Measurements from ENCODE around the gene ARL8B. TPM values are rescaled to one million over a fixed set of nuclear protein-coding genes. Genes with fewer than 3 reads are reported as not detected.

ARL8B gene
- total and polyA plus RNA-seq, 2 experiments from 2014 or later, result 47.2 to 72.9 TPM

DNA sequence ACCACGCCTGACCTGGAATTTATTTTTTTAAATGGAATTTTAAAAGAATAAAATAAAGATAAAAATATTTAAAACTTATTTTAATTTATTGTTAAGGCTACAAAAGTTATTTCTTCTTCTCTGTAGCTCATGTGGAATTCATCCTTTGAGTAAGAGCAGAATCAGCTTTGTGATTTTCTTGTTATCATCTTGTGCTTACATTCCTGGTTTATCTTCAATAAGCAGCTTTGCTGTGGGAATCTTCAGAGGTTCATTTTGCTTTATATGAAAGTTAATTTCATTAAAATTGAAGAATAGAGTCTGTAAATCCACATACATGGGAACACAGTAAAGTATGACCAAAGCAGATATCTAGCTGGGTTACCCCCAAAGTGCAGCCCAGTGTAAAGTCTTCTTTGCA lies 35.4 kb upstream of the ARL8B start:
- Histone ChIP-seq H2AFZ (no peak overlapping the region), H3K27me3 (replicated peaks; ENCODE audit: insufficient read depth) (no peaks in the 10 kb centered on the region; the same call in 1 of the 2 replicates), H4K20me1 (ENCODE audit: insufficient read depth) (no peaks in the 10 kb centered on the region), H3K9ac (no peak overlapping the region), H3K4me3 (no peak overlapping the region), H3K4me2 (ENCODE audit: unreplicated experiment) (no peak overlapping the region), H3F3A (ENCODE audit: insufficient read depth) (no peaks in the 10 kb centered on the region), H3K9me2 (ENCODE audit: insufficient read depth) (no peaks in the 10 kb centered on the region), H3K4me1 (ENCODE audit: insufficient read depth) (no peaks in the 10 kb centered on the region), H3K36me3 (ENCODE audit: low read depth) (no peaks in the 10 kb centered on the region), H3K9me3 (ENCODE audit: low read depth) (no peaks in the 10 kb centered on the region), H3K79me2 (ENCODE audit: insufficient read depth) (no peaks in the 10 kb centered on the region), H3K27ac (no peak overlapping the region)
- DNase-seq, result no peak
- WGBS, 2 experiments (ENCODE audit: low coverage in 1 of 2, low lambda C conversion rate in 2 of 2, missing lambda C conversion rate in 2 of 2), result 35 to 41% methylated on average over 1 of the region's 1 CpG
- in situ Hi-C loops (cut with MboI), result no loop called here
- TF ChIP-seq EZH2phosphoT487 (IDR thresholded peaks at IDR 0.05; ENCODE audit: insufficient read depth, low read depth), result no peak
- no peak for TF ChIP-seq EZH2 (IDR thresholded peaks at IDR 0.05; ENCODE audit: insufficient read depth, poor library complexity, severe bottlenecking)

- TF ChIP-seq EZH2 (IDR thresholded peaks at IDR 0.05; ENCODE audit: insufficient read depth, poor library complexity, severe bottlenecking) (no peak), EZH2phosphoT487 (IDR thresholded peaks at IDR 0.05; ENCODE audit: insufficient read depth, low read depth) (no peak)
- 28 to 29% methylated on average over 4 of the region's 4 CpGs for WGBS, 2 experiments (ENCODE audit: low coverage in 1 of 2, low lambda C conversion rate in 2 of 2, missing lambda C conversion rate in 2 of 2)
- H3K4me3 ChIP-seq, result no peak overlapping the region
- H3K4me2 ChIP-seq (ENCODE audit: unreplicated experiment), result no peak overlapping the region
- no peaks in the 10 kb centered on the region for H3K4me1 ChIP-seq (ENCODE audit: insufficient read depth)
- H3K9me3 ChIP-seq (ENCODE audit: low read depth), result no peaks in the 10 kb centered on the region
- H4K20me1 ChIP-seq (ENCODE audit: insufficient read depth), result no peaks in the 10 kb centered on the region
- no peak overlapping the region for H3K9ac ChIP-seq
- H2AFZ ChIP-seq, result no peak overlapping the region
- no peaks in the 10 kb centered on the region; the same call in 1 of the 2 replicates for H3K27me3 ChIP-seq (replicated peaks; ENCODE audit: insufficient read depth)
- H3K27ac ChIP-seq, result no peak overlapping the region
- in situ Hi-C loops (cut with MboI), result no loop called here
- H3F3A ChIP-seq (ENCODE audit: insufficient read depth), result no peaks in the 10 kb centered on the region
- H3K9me2 ChIP-seq (ENCODE audit: insufficient read depth), result no peaks in the 10 kb centered on the region
- no peak for DNase-seq
- no peaks in the 10 kb centered on the region for H3K79me2 ChIP-seq (ENCODE audit: insufficient read depth)
- H3K36me3 ChIP-seq (ENCODE audit: low read depth), result no peaks in the 10 kb centered on the region
Measured at GRCh38 chr3:5087209-5087608, 34.9 kb upstream of the ARL8B start.

- in situ Hi-C loops (cut with MboI), result no loop called here
- H3K79me2 ChIP-seq (ENCODE audit: insufficient read depth), result no peaks in the 10 kb centered on the region
- no peak overlapping the region for H3K4me2 ChIP-seq (ENCODE audit: unreplicated experiment)
- 60 to 65% methylated on average over 5 of the region's 5 CpGs for WGBS, 2 experiments (ENCODE audit: low coverage in 1 of 2, low lambda C conversion rate in 2 of 2, missing lambda C conversion rate in 2 of 2)
- no peaks in the 10 kb centered on the region for H3F3A ChIP-seq (ENCODE audit: insufficient read depth)
- no peak for DNase-seq
- H3K36me3 ChIP-seq (ENCODE audit: low read depth), result no peaks in the 10 kb centered on the region
- H3K4me1 ChIP-seq (ENCODE audit: insufficient read depth), result no peaks in the 10 kb centered on the region
- H3K9me3 ChIP-seq (ENCODE audit: low read depth), result no peaks in the 10 kb centered on the region
- no peaks in the 10 kb centered on the region; the same call in 1 of the 2 replicates for H3K27me3 ChIP-seq (replicated peaks; ENCODE audit: insufficient read depth)
- H3K9me2 ChIP-seq (ENCODE audit: insufficient read depth), result no peaks in the 10 kb centered on the region
- H3K9ac ChIP-seq, result no peak overlapping the region
- no peak overlapping the region for H3K27ac ChIP-seq
- no peak overlapping the region for H2AFZ ChIP-seq
- TF ChIP-seq EZH2 (IDR thresholded peaks at IDR 0.05; ENCODE audit: insufficient read depth, poor library complexity, severe bottlenecking) (no peak), EZH2phosphoT487 (IDR thresholded peaks at IDR 0.05; ENCODE audit: insufficient read depth, low read depth) (no peak)
- H3K4me3 ChIP-seq, result no peak overlapping the region
- no peaks in the 10 kb centered on the region for H4K20me1 ChIP-seq (ENCODE audit: insufficient read depth)
Measured at GRCh38 chr3:5090197-5090596, 31.9 kb upstream of the ARL8B start.

GRCh38 chr3:5092018-5092417 lies 30.1 kb upstream of the ARL8B start:
- no peaks in the 10 kb centered on the region for H3K9me2 ChIP-seq (ENCODE audit: insufficient read depth)
- DNase-seq, result no peak
- H3K27me3 ChIP-seq (replicated peaks; ENCODE audit: insufficient read depth), result peaks cover 2% of the 10 kb centered on the region; the same call in 1 of the 2 replicates
- no peaks in the 10 kb centered on the region for H3K4me1 ChIP-seq (ENCODE audit: insufficient read depth)
- TF ChIP-seq EZH2 (IDR thresholded peaks at IDR 0.05; ENCODE audit: insufficient read depth, poor library complexity, severe bottlenecking), result no peak
- no peak for TF ChIP-seq EZH2phosphoT487 (IDR thresholded peaks at IDR 0.05; ENCODE audit: insufficient read depth, low read depth)
- no peaks in the 10 kb centered on the region for H3F3A ChIP-seq (ENCODE audit: insufficient read depth)
- H3K79me2 ChIP-seq (ENCODE audit: insufficient read depth), result no peaks in the 10 kb centered on the region
- no peaks in the 10 kb centered on the region for H3K9me3 ChIP-seq (ENCODE audit: low read depth)
- no peak overlapping the region for H3K4me2 ChIP-seq (ENCODE audit: unreplicated experiment)
- H3K4me3 ChIP-seq, result no peak overlapping the region
- H3K36me3 ChIP-seq (ENCODE audit: low read depth), result no peaks in the 10 kb centered on the region
- no peak overlapping the region for H3K9ac ChIP-seq
- in situ Hi-C loops (cut with MboI), result no loop called here
- no peak overlapping the region for H2AFZ ChIP-seq
- no peak overlapping the region for H3K27ac ChIP-seq
- H4K20me1 ChIP-seq (ENCODE audit: insufficient read depth), result no peaks in the 10 kb centered on the region
- WGBS, 2 experiments (ENCODE audit: low coverage in 1 of 2, low lambda C conversion rate in 2 of 2, missing lambda C conversion rate in 2 of 2), result 84 to 90% methylated on average over 1 of the region's 1 CpG

DNA sequence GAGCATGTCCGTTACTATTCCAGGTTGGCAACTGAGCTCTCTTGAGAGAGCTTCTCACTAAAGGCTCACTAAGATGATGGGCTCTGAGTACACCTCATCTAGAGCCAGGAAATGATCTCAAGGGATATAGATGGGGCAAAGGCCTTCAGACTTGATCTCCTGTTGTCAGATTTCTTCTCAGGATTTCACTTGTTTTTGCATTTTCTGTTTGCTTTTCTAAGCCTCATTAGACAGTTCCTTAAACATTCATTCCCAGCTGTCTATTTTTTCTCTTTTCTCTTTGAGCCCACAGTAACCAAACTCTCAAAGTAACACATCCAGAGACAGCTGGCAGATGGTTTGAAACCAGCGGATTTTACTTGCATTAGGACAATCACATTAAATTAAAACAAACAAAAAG lies 28.4 kb upstream of the ARL8B start:
- 0 out of 2 replicates have a peak, but pooled peaks cover 4% of the 10 kb centered on the region for H3K27me3 ChIP-seq (replicated peaks; ENCODE audit: insufficient read depth)
- no peaks in the 10 kb centered on the region for H3K9me3 ChIP-seq (ENCODE audit: low read depth)
- H3K4me1 ChIP-seq (ENCODE audit: insufficient read depth), result no peaks in the 10 kb centered on the region
- no peak overlapping the region for H2AFZ ChIP-seq
- no peaks in the 10 kb centered on the region for H4K20me1 ChIP-seq (ENCODE audit: insufficient read depth)
- no peaks in the 10 kb centered on the region for H3F3A ChIP-seq (ENCODE audit: insufficient read depth)
- H3K9me2 ChIP-seq (ENCODE audit: insufficient read depth), result no peaks in the 10 kb centered on the region
- no peak for TF ChIP-seq EZH2phosphoT487 (IDR thresholded peaks at IDR 0.05; ENCODE audit: insufficient read depth, low read depth)
- no peak for TF ChIP-seq EZH2 (IDR thresholded peaks at IDR 0.05; ENCODE audit: insufficient read depth, poor library complexity, severe bottlenecking)
- no peak overlapping the region for H3K27ac ChIP-seq
- H3K36me3 ChIP-seq (ENCODE audit: low read depth), result no peaks in the 10 kb centered on the region
- no peaks in the 10 kb centered on the region for H3K79me2 ChIP-seq (ENCODE audit: insufficient read depth)
- no peak overlapping the region for H3K4me2 ChIP-seq (ENCODE audit: unreplicated experiment)
- 29 to 37% methylated on average over 2 of the region's 2 CpGs for WGBS, 2 experiments (ENCODE audit: low coverage in 1 of 2, low lambda C conversion rate in 2 of 2, missing lambda C conversion rate in 2 of 2)
- DNase-seq, result no peak
- in situ Hi-C loops (cut with MboI), result no loop called here
- H3K9ac ChIP-seq, result no peak overlapping the region
- H3K4me3 ChIP-seq, result no peak overlapping the region
